Astrocyte (in vitro differentiated cells and primary cell): Measurements from ENCODE around the gene NR1H3.

Source experiments
- EZH2 ChIP-seq: IDR thresholded peaks from 2 replicates; pipeline ENCODE4 v1.6.1; 2012; ENCODE audit warnings: mild to moderate bottlenecking, low read length, inconsistent platforms; ENCODE audit not compliant: insufficient read depth
- TF ChIP-seq, protein P1 (sequence below): IDR thresholded peaks from 2 replicates; pipeline ENCODE4 v1.5.1; 2011; ENCODE audit warnings: low read depth, mild to moderate bottlenecking, inconsistent platforms, low read length, moderate library complexity; ENCODE audit not compliant: insufficient read depth

DNA sequence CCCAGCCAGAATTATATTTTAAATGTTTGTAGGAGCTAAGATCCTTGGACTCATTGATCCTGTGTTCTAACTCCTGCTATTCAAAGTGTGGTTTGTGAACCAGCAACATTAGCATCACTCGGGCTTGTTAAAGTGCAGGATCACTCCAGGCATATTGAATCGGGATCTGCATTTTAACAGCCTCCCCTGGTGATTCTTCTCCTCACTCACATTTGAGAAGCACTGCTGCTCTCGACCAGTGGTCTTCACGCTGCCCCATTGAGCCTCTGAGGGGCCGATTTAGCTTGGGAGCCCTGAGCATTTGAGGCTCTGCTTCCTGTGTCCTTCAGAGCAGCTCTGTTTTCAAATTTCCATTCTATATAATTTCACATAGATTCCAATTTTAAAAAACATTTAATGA is 23.1 kb downstream of the NR1H3 start:
- TF ChIP-seq, protein P1, sequence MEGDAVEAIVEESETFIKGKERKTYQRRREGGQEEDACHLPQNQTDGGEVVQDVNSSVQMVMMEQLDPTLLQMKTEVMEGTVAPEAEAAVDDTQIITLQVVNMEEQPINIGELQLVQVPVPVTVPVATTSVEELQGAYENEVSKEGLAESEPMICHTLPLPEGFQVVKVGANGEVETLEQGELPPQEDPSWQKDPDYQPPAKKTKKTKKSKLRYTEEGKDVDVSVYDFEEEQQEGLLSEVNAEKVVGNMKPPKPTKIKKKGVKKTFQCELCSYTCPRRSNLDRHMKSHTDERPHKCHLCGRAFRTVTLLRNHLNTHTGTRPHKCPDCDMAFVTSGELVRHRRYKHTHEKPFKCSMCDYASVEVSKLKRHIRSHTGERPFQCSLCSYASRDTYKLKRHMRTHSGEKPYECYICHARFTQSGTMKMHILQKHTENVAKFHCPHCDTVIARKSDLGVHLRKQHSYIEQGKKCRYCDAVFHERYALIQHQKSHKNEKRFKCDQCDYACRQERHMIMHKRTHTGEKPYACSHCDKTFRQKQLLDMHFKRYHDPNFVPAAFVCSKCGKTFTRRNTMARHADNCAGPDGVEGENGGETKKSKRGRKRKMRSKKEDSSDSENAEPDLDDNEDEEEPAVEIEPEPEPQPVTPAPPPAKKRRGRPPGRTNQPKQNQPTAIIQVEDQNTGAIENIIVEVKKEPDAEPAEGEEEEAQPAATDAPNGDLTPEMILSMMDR, result no peak
- TF ChIP-seq EZH2, result no peak
